Measurements from ENCODE around the gene PTPN6.

The PTPN6 gene

DNA sequence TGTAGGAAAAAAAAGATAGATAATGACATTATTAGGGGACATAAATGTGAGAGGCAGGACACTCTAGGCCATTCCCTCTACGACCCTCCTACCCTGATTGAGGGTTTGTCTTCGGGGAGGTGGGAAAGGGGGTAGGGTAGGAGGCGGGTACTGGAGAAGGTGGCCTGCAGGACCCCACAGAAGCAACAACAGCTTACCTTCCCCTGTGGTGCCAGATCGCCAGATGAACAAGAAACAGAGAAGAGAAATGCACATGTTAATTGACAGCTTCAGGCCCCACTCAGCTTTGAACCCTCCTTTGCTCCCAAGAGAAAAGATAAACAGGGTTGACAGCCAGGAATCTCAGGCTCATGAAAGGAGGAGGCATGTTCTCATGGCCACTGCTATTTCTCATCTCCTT is 14.6 kb downstream of the PTPN6 start:
- no peak for DNase-seq (ENCODE audit: low read depth)
- H3K4me3 ChIP-seq (ENCODE audit: low read depth, low read length): no peak overlapping the region
- TF ChIP-seq, protein P1, sequence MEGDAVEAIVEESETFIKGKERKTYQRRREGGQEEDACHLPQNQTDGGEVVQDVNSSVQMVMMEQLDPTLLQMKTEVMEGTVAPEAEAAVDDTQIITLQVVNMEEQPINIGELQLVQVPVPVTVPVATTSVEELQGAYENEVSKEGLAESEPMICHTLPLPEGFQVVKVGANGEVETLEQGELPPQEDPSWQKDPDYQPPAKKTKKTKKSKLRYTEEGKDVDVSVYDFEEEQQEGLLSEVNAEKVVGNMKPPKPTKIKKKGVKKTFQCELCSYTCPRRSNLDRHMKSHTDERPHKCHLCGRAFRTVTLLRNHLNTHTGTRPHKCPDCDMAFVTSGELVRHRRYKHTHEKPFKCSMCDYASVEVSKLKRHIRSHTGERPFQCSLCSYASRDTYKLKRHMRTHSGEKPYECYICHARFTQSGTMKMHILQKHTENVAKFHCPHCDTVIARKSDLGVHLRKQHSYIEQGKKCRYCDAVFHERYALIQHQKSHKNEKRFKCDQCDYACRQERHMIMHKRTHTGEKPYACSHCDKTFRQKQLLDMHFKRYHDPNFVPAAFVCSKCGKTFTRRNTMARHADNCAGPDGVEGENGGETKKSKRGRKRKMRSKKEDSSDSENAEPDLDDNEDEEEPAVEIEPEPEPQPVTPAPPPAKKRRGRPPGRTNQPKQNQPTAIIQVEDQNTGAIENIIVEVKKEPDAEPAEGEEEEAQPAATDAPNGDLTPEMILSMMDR (IDR thresholded peaks at IDR 0.05; ENCODE audit: control insufficient read depth, extremely low read depth, insufficient read depth): no peak

DNA sequence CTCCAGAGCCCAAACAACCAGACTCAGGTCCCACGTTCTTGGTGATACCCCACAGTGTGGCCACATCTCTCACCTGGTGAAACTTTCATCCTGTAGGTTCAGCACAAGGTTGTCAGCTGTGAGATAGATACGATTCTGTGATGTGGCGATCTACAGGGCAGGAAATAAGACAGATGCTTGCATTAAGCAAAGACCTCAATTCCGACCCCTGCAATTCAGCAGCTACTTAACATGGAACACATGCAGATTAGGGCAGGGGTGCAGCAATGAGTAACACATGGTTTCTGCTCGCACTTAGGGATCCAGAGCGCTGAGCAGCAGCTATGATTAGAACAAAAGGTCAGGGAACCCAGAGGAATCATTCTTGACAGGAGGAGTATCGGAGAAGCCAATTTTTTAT is 15.2 kb downstream of the PTPN6 start:
- TF ChIP-seq, protein P1 (IDR thresholded peaks at IDR 0.05; ENCODE audit: control insufficient read depth, extremely low read depth, insufficient read depth): no peak
- DNase-seq (ENCODE audit: low read depth): no peak
- no peak overlapping the region for H3K4me3 ChIP-seq (ENCODE audit: low read depth, low read length)

- TF ChIP-seq, protein P1 (IDR thresholded peaks at IDR 0.05; ENCODE audit: control insufficient read depth, extremely low read depth, insufficient read depth): no peak
- no peak overlapping the region for H3K4me3 ChIP-seq (ENCODE audit: low read depth, low read length)
- no peak for DNase-seq (ENCODE audit: low read depth)
These were observed 16.5 kb downstream of the PTPN6 start for GRCh38 chr12:6967651-6968100.

GRCh38 chr12:6968426-6968825 is 17.3 kb downstream of the PTPN6 start:
- DNase-seq (ENCODE audit: low read depth): no peak
- TF ChIP-seq, protein P1 (IDR thresholded peaks at IDR 0.05; ENCODE audit: control insufficient read depth, extremely low read depth, insufficient read depth): no peak
- no peak overlapping the region for H3K4me3 ChIP-seq (ENCODE audit: low read depth, low read length)

DNA sequence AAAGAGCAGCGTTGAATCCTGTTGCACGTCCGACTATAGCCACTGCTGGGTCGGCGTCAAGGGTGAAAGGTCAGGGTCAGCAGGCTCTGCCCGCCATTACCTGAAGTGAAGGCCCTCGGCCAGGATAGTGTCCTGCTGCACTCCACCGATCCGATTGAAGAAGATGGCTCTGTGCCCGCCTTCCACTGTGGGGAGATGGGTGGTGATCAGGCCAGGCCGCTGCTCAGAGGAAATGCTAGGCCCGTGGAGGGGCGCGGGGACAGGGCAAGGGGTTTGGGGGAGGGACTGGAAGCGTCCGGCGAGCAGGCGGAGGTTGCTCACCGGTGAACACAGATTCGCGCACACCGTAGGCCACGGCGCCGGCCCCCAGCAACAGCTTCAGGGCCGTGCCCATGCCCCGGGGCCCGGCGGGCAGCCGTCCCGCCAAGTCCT is 19.0 kb downstream of the PTPN6 start:
- H3K4me3 ChIP-seq (ENCODE audit: low read depth, low read length): peak overlapping the region; percentile 99
- no peak for DNase-seq (ENCODE audit: low read depth)
- TF ChIP-seq, protein P1 (IDR thresholded peaks at IDR 0.05; ENCODE audit: control insufficient read depth, extremely low read depth, insufficient read depth): no peak

GRCh38 chr12:6974180-6974579 is 23.0 kb downstream of the PTPN6 start:
- DNase-seq (ENCODE audit: low read depth): no peak
- no peak overlapping the region for H3K4me3 ChIP-seq (ENCODE audit: low read depth, low read length)
- TF ChIP-seq, protein P1 (IDR thresholded peaks at IDR 0.05; ENCODE audit: control insufficient read depth, extremely low read depth, insufficient read depth): no peak

DNA sequence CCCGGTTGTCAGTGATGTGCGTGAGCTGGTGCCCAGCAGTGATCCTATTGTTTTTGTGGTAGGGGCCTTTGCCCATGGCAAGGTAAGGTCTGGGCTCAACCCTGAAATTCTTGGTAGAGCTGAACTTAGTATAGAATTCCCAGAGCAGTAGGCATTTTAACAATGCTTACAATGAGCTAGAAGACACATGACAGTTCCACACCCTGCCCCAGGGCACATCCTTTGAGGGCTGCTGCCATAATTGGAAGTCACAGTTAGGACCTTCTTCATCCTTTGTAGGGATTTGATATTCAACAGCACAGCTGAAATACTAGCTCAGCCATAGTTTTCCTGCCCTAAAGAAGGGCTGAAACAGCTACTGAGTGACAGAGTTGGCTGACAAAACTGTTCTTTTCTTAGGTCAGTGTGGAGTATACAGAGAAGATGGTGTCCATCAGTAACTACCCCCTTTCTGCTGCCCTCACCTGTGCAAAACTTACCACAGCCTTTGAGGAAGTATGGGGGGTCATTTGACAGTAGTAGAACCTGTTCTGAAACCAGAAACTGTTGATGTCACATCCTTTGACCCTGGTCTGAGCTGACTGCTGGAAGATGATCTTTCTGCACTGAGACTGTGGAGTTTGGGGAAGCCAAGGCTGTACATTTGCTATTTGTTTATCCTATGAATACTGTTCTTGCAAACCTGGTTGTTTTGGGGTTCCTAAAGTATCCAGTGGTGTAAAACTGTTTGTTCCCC is 24.3 kb downstream of the PTPN6 start:
- H3K4me3 ChIP-seq (ENCODE audit: low read depth, low read length): no peak overlapping the region
- no peak for DNase-seq (ENCODE audit: low read depth)
- TF ChIP-seq, protein P1 (IDR thresholded peaks at IDR 0.05; ENCODE audit: control insufficient read depth, extremely low read depth, insufficient read depth): no peak

Data from LNCaP clone FGC (cell line).